DMS153 (cell line): ENCODE measurements around the gene WDR5B.
"Not testable (repeated sequence)": the region's sequence is repeated elsewhere in the genome, so short reads cannot be mapped to it uniquely, and the experiment has no call there.

Experiments used
- DNase-seq: peaks from one replicate; lab custom pipeline; 2025; lab: John Stamatoyannopoulos, UW

The WDR5B gene

DNA sequence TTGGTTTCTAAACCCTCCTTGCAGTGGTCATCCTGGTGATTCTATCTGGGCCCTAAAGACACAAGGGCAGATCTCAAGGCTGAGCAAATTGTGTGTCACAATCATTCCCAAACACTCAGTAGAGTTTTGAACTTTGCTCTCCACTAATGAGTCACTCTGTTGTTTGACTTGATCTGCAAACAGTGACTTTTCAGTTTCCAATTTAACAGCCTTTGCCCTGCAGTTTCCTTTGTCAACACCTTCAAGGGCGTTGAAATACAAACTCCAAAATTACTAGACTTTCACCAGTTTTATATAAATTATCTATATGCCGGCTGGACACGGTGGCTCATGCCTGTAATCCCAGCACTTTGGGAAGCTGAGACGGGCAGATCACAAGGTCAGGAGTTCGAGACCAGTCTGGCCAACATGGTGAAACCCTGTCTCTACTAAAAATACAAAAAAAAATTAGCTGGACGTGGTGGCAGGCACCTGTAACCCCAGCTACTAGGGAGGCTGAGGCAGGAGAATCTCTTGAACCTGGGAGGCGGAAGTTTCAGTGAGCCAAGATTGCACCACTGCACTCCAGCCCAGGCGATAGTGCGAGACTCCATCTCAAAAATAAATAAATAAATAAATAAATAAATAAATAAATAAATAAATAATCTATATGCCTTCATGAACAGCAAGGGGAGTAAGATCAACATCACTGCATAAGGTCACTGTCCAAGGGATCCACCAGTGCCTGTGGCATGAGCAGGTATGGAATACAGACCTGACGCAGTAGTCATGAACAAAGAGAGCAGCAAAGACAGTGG lies 50.1 kb downstream of the WDR5B start:
- not testable (repeated sequence) for DNase-seq

DNA sequence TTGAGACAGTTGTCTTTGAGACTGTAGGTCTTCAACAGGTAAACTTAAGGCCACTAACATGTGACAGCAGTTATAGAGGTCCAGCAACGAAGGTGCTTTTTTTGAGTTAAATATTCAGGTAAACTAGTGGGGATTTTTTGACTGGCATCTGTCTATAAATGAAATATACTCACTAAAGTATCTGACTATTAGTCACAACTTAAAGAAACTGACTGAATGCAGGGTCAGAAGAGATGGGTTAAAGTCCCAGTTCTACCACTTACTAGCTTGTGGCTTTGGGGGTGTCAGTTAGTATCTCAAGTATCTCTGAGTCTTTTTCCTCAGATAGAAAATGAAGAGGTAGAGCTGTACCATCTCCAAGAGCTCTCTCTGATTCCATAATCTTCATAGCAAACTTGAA lies 50.8 kb downstream of the WDR5B start:
- no peak for DNase-seq

- no peak for DNase-seq
These were observed 51.4 kb downstream of the WDR5B start for GRCh38 chr3:122364490-122364889.
